HepG2 (cell line): Measurements from ENCODE around the gene TUT7. TPM values are rescaled to one million over a fixed set of nuclear protein-coding genes. Genes with fewer than 3 reads are reported as not detected.

Source experiments
- ATAC-seq: fragments of 200-7000 bp; cut with Tn5 transposase; 3 replicates; pipeline ENCODE4 v1.9.1; 2020; ENCODE audit warnings: mild to moderate bottlenecking, moderate library complexity
- BruUV-seq: library from RNA; stranded (reverse); fragments of 400-500 nt; replicated peaks from 2 replicates; lab custom pipeline; 2021; lab: Mats Ljungman, UMichigan
- CTCF ChIA-PET: fragments of 300-600 bp; formaldehyde crosslinking; extraction: SDS; loops from one replicate; lab custom pipeline; 2021; ENCODE audit warnings: low total read pairs, inconsistent platforms, low intra/inter-chr PET ratio; lab: Yijun Ruan, JAX
- POLR2A ChIA-PET: fragments of 350-600 bp; sonication (Branson Sonifier 250); formaldehyde crosslinking; loops from one replicate; lab custom pipeline; 2020; ENCODE audit warnings: antibody characterized with exemption, inconsistent platforms; lab: Yijun Ruan, JAX
- DNase-seq: peaks from one replicate; pipeline ENCODE4 v3.0.0-alpha.2; 2015; ENCODE audit warnings: low spot score
- FAIRE-seq: peaks from 3 replicates; lab custom pipeline; 2011; peaks lifted over from hg19 to GRCh38; lab: Jason Lieb, UNC
- H2AFZ ChIP-seq: one replicate; pipeline ENCODE4 v1.6.1; 2011; ENCODE audit warnings: low read length, inconsistent platforms
- H3K27ac ChIP-seq: fragments of 300-600 bp; 3 replicates; pipeline ENCODE4 v1.8.0; 2011; ENCODE audit warnings: mixed run types, mild to moderate bottlenecking, mixed read lengths, low read length, inconsistent platforms; ENCODE audit not compliant: insufficient read depth; ENCODE audit errors: extremely low read length
- H3K27me3 ChIP-seq, 2 experiments: fragments of 200-600 bp in 1 of 2; 2 replicates in 1 of 2; 3 replicates in 1 of 2; pipeline versions ENCODE4 v1.6.0 to v1.8.0; 2011; ENCODE audit warnings: low read length in 2 of 2, mild to moderate bottlenecking in 2 of 2, moderate library complexity in 2 of 2, inconsistent platforms in 1 of 2; ENCODE audit not compliant: insufficient read depth in 2 of 2, control insufficient read depth in 1 of 2
- H3K36me3 ChIP-seq, 2 experiments: fragments of 200-600 bp in 1 of 2; replicated peaks in 1 of 2; 2 replicates in 1 of 2; 3 replicates in 1 of 2; pipeline versions ENCODE4 v1.5.1 to v1.8.0; 2011; ENCODE audit warnings: low read length in 2 of 2, inconsistent platforms in 1 of 2; ENCODE audit not compliant: insufficient read depth in 2 of 2, control insufficient read depth in 1 of 2
- H3K4me1 ChIP-seq: 2 replicates; pipeline ENCODE4 v1.5.1; 2012; ENCODE audit warnings: low read length, inconsistent platforms; ENCODE audit not compliant: insufficient read depth
- H3K4me2 ChIP-seq: 2 replicates; pipeline ENCODE4 v1.6.0; 2011; ENCODE audit warnings: low read depth, low read length, inconsistent platforms
- H3K4me3 ChIP-seq, 3 experiments: fragments of 200-600 bp in 1 of 3; sonication (generic), shearing (Covaris generic) in 1 of 3; replicated peaks in 1 of 3; 2 replicates each; pipeline ENCODE4 v1.5.1; 2011 to 2016; ENCODE audit warnings: low read length in 3 of 3, inconsistent platforms in 2 of 3, low read depth in 2 of 3, mild to moderate bottlenecking in 2 of 3, control low read depth in 1 of 3, mixed read lengths in 1 of 3; ENCODE audit not compliant: insufficient read depth in 1 of 3
- H3K79me2 ChIP-seq: one replicate; pipeline ENCODE4 v1.6.1; 2011; ENCODE audit warnings: low read length, inconsistent platforms; ENCODE audit not compliant: insufficient read depth
- H3K9ac ChIP-seq: 2 replicates; pipeline ENCODE4 v1.6.0; 2011; ENCODE audit warnings: mild to moderate bottlenecking, low read depth, low read length, inconsistent platforms; ENCODE audit not compliant: insufficient read depth
- H3K9me3 ChIP-seq: 2 replicates; pipeline ENCODE4 v1.5.1; 2012; ENCODE audit warnings: mild to moderate bottlenecking, low read length
- H4K20me1 ChIP-seq: 2 replicates; pipeline ENCODE4 v1.6.0; 2011; ENCODE audit warnings: inconsistent platforms, mild to moderate bottlenecking, low read length, moderate library complexity; ENCODE audit not compliant: insufficient read depth
- LCORL ChIP-seq, 2 experiments: fragments of 450-650 bp in 1 of 2; sonication (generic) in 1 of 2; formaldehyde crosslinking in 1 of 2; IDR thresholded peaks; 2 replicates each; pipeline versions ENCODE4 v1.5.0 to v1.6.1; 2017 to 2020; ENCODE audit warnings: antibody characterized with exemption in 1 of 2, missing genetic modification reagents in 1 of 2
- PREB ChIP-seq: sonication (generic); formaldehyde crosslinking; IDR thresholded peaks from 2 replicates; pipeline ENCODE4 v1.4.0; 2020; ENCODE audit warnings: missing genetic modification reagents
- ZFP36L2 ChIP-seq: sonication (generic); formaldehyde crosslinking; IDR thresholded peaks from 2 replicates; pipeline ENCODE4 v1.4.0; 2020; ENCODE audit warnings: missing genetic modification reagents
- ZNF251 ChIP-seq: sonication (generic); formaldehyde crosslinking; IDR thresholded peaks from 2 replicates; pipeline ENCODE4 v1.9.0; 2021; ENCODE audit warnings: mild to moderate bottlenecking, missing genetic modification reagents
- ZNF292 ChIP-seq: sonication (generic); formaldehyde crosslinking; IDR thresholded peaks from 2 replicates; pipeline ENCODE4 v1.8.1; 2022; ENCODE audit warnings: mild to moderate bottlenecking, low read depth, missing genetic modification reagents, borderline replicate concordance
- WGBS: methylation state at CpG from one replicate; pipeline ENCODE4 v1.1.6; 2017; ENCODE audit warnings: low lambda C conversion rate; 5-methylcytosine and 5-hydroxymethylcytosine counted together
- in situ Hi-C: cut with HindIII; loops from 2 replicates; pipeline ENCODE4 v1.10.0; 2017; ENCODE audit warnings: low pct_unique_long_range_greater_than_20kb; ENCODE audit not compliant: extremely low pct_ligation_motif_present
- intact Hi-C: fragments of 100-400 bp; cut with micrococcal nuclease; formaldehyde crosslinking; loops from one replicate; pipeline ENCODE4 v1.10.0; 2022; ENCODE audit not compliant: unreplicated experiment
- polyA plus RNA-seq, 8 experiments: library from polyadenylated mRNA; depleted of rRNA in 3 of 8; stranded (reverse) in 7 of 8; unstranded in 1 of 8; fragments of >200 nt; fragmentation: Illumina TruSeq in 4 of 8; extraction: Trizol in 4 of 8; gene quantifications; 2 replicates each; pipeline versions ENCODE4 v1.2.1 to v1.2.3, GENCODE V29; 2011 to 2016; ENCODE audit warnings: low read depth in 4 of 8, missing spikeins in 1 of 8, mixed read lengths in 1 of 8; ENCODE audit not compliant: insufficient read depth in 1 of 8
- total RNA-seq, 5 experiments: library from RNA; depleted of rRNA; stranded (reverse); fragments of >200 nt; fragmentation: Illumina TruSeq; extraction: Trizol; gene quantifications; 2 replicates each; pipeline ENCODE4 v1.2.3, GENCODE V29; 2016; ENCODE audit warnings: low read depth in 1 of 5
- TF ChIP-seq, protein P1 (sequence below): IDR thresholded peaks from 2 replicates; pipeline ENCODE4 v1.6.1; 2016; ENCODE audit warnings: missing biosample characterization, missing genetic modification reagents, low read depth
- TF ChIP-seq, protein P2 (sequence below): sonication (generic); formaldehyde crosslinking; IDR thresholded peaks from 2 replicates; pipeline ENCODE4 v1.9.0; 2022; ENCODE audit warnings: missing genetic modification reagents, mild to moderate bottlenecking, borderline replicate concordance
- TF ChIP-seq, protein P3 (sequence below): IDR thresholded peaks from 2 replicates; pipeline ENCODE4 v1.6.1; 2016; ENCODE audit warnings: control low read depth

Gene TUT7
- total and polyA plus RNA-seq, 2 of the 13 experiments (the other 11 are each of a cell fraction or from before 2014, with no cell fraction given), result 12.0 to 19.4 TPM

DNA sequence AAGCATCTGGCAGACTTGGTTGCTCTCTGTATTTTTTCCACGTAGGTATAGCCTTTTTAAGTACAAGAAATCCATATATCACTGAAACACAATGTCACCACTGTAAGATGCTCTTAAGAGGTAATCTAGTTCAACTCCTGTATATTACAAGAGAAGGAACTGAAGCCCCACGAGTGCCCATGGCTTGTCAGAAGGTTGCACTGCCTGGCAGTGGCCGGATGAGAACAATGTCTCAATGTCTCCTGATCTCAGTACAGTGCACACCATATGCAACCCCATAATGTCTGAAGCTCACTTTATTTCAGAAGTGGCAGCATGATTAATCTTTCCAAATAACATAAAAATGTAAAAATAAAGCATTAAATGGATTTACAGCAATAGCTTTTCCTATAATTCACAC is 27.7 kb downstream of the TUT7 start:
- FAIRE-seq, result no peak
- BruUV-seq, result no TSS peak
- Histone ChIP-seq H3K4me2 (no peak overlapping the region), H3K9ac (no peak overlapping the region), H2AFZ (no peak overlapping the region), H3K27ac (no peak overlapping the region), H4K20me1 (no peaks in the 10 kb centered on the region), H3K36me3 (peaks cover 22 to 69% of the 10 kb centered on the region in 2 experiments), H3K79me2 (no peaks in the 10 kb centered on the region), H3K27me3 (no peaks in the 10 kb centered on the region), H3K4me1 (no peaks in the 10 kb centered on the region), H3K4me3 (no peak overlapping the region), H3K9me3 (no peaks in the 10 kb centered on the region)
- no peak for DNase-seq
- CTCF ChIA-PET, result no interaction called here
- WGBS, result 92% methylated on average over 3 of the region's 3 CpGs
- ATAC-seq, result no peak
- TF ChIP-seq, protein P1, sequence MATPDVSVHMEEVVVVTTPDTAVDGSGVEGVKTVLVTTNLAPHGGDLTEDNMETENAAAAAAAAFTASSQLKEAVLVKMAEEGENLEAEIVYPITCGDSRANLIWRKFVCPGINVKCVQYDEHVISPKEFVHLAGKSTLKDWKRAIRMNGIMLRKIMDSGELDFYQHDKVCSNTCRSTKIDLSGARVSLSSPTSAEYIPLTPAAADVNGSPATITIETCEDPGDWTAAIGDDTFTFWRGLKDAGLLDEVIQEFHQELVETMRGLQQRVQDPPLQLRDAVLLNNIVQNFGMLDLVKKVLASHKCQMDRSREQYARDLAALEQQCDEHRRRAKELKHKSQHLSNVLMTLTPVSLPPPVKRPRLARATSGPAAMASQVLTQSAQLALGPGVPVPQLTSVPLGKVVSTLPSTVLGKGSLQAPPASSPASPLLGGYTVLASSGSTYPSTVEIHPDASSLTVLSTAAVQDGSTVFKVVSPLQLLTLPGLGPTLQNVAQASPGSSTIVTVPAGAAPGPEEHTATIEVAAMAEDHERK, result no peak
- TF ChIP-seq ZNF251 (CRISPR knock-in tag) (no peak), ZNF292 (CRISPR knock-in tag) (no peak), ZFP36L2 (no peak), LCORL (IDR thresholded peaks at IDR 0.05) (no peak), LCORL (CRISPR knock-in tag; IDR thresholded peaks at IDR 0.05) (no peak), PREB (CRISPR knock-in tag) (no peak)
- TF ChIP-seq, protein P2, sequence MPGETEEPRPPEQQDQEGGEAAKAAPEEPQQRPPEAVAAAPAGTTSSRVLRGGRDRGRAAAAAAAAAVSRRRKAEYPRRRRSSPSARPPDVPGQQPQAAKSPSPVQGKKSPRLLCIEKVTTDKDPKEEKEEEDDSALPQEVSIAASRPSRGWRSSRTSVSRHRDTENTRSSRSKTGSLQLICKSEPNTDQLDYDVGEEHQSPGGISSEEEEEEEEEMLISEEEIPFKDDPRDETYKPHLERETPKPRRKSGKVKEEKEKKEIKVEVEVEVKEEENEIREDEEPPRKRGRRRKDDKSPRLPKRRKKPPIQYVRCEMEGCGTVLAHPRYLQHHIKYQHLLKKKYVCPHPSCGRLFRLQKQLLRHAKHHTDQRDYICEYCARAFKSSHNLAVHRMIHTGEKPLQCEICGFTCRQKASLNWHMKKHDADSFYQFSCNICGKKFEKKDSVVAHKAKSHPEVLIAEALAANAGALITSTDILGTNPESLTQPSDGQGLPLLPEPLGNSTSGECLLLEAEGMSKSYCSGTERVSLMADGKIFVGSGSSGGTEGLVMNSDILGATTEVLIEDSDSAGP (CRISPR knock-in tag), result no peak
- TF ChIP-seq, protein P3, sequence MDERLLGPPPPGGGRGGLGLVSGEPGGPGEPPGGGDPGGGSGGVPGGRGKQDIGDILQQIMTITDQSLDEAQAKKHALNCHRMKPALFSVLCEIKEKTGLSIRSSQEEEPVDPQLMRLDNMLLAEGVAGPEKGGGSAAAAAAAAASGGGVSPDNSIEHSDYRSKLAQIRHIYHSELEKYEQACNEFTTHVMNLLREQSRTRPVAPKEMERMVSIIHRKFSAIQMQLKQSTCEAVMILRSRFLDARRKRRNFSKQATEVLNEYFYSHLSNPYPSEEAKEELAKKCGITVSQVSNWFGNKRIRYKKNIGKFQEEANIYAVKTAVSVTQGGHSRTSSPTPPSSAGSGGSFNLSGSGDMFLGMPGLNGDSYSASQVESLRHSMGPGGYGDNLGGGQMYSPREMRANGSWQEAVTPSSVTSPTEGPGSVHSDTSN, result no peak
- POLR2A ChIA-PET, result no interaction called here
- intact Hi-C loops (no loop called here), in situ Hi-C loops (no loop called here)
